GM13976 (cell line): ENCODE results near the gene TBC1D2.
"Not testable (repeated sequence)": the region's sequence is repeated elsewhere in the genome, so short reads cannot be mapped to it uniquely, and the experiment has no call there.

ENCODE experiments used
- DNase-seq: peaks from one replicate; pipeline ENCODE4 v3.0.0; 2012; ENCODE audit warnings: low spot score
- CTCF ChIP-seq: IDR thresholded peaks from 2 replicates; pipeline ENCODE4 v1.5.1; 2012; ENCODE audit warnings: borderline replicate concordance, mild to moderate bottlenecking; ENCODE audit not compliant: insufficient read depth; ENCODE audit errors: extremely low read depth, missing control alignments, control extremely low read depth
- in situ Hi-C: fragments of 300-500 bp; cut with MboI; formaldehyde crosslinking; loops from one replicate; pipeline ENCODE4 v1.12.0; 2022; ENCODE audit warnings: low sequenced_read_pairs, mixed read lengths, inconsistent platforms; ENCODE audit not compliant: unreplicated experiment

The TBC1D2 gene

GRCh38 chr9:98176391-98177259, 78.8 kb downstream of the TBC1D2 start:
- DNase-seq = no peak
- in situ Hi-C loops = no loop called here
- TF ChIP-seq CTCF = no peak

GRCh38 chr9:98175762-98176161, 79.7 kb downstream of the TBC1D2 start:
- in situ Hi-C loops = no loop called here
- TF ChIP-seq CTCF = no peak
- DNase-seq = no peak

GRCh38 chr9:98175028-98175569, 80.3 kb downstream of the TBC1D2 start:
- in situ Hi-C loops = no loop called here
- no peak for DNase-seq
- no peak for TF ChIP-seq CTCF

GRCh38 chr9:98174502-98174918, 80.9 kb downstream of the TBC1D2 start:
- DNase-seq, in situ Hi-C loops: not testable (repeated sequence)

GRCh38 chr9:98173181-98173580, 82.3 kb downstream of the TBC1D2 start:
- DNase-seq = no peak
- in situ Hi-C loops = no loop called here
- no peak for TF ChIP-seq CTCF

GRCh38 chr9:98172604-98173003, 82.8 kb downstream of the TBC1D2 start:
- in situ Hi-C loops = no loop called here
- no peak for TF ChIP-seq CTCF
- DNase-seq = no peak
